Natural killer cell (primary cell): ENCODE results near the gene IFITM10. TPM values are rescaled to one million over a fixed set of nuclear protein-coding genes. Genes with fewer than 3 reads are reported as not detected.

Source experiments
- ATAC-seq, 3 donors: fragments of 150-1000 bp in 2 of 3; fragments of 200-7000 bp in 1 of 3; cut with Tn5 transposase; 1 replicate in 1 of 3; 2 replicates in 2 of 3; pipeline ENCODE4 v1.10.0; 2021; ENCODE audit warnings: mild to moderate bottlenecking in 2 of 3, moderate library complexity in 2 of 3
- DNase-seq, 2 donors: peaks; one replicate each; pipeline versions ENCODE4 v3.0.0 to v3.0.0-alpha.2; 2013 to 2021; ENCODE audit warnings: mixed read lengths in 1 of 2
- H3K27ac ChIP-seq: one replicate; pipeline ENCODE4 v1.5.1; 2013; ENCODE audit warnings: mild to moderate bottlenecking, low read length
- H3K27me3 ChIP-seq: one replicate; pipeline ENCODE4 v1.6.1; 2013; ENCODE audit warnings: low read length; ENCODE audit not compliant: control insufficient read depth, insufficient read depth
- H3K36me3 ChIP-seq: one replicate; pipeline ENCODE4 v1.6.1; 2013; ENCODE audit warnings: low read length; ENCODE audit not compliant: control insufficient read depth, insufficient read depth
- H3K4me1 ChIP-seq: one replicate; pipeline ENCODE4 v1.6.1; 2013; ENCODE audit warnings: low read length; ENCODE audit not compliant: control insufficient read depth, insufficient read depth
- H3K4me3 ChIP-seq: one replicate; pipeline ENCODE4 v1.5.1; 2013; ENCODE audit warnings: low read length
- H3K9me3 ChIP-seq: one replicate; pipeline ENCODE4 v1.6.1; 2013; ENCODE audit warnings: low read length; ENCODE audit not compliant: control insufficient read depth, insufficient read depth
- H3K27ac Mint-ChIP-seq, 2 donors: one replicate each; pipeline ENCODE4 v1.8.0; 2022; ENCODE audit warnings: mild to moderate bottlenecking in 2 of 2, mixed read lengths in 2 of 2, moderate library complexity in 1 of 2
- H3K27me3 Mint-ChIP-seq, 2 donors: one replicate each; pipeline ENCODE4 v1.8.0; 2022; ENCODE audit warnings: low read depth in 2 of 2, mixed read lengths in 2 of 2
- H3K36me3 Mint-ChIP-seq: one replicate; pipeline ENCODE4 v1.8.0; 2022; ENCODE audit warnings: mixed read lengths
- H3K4me1 Mint-ChIP-seq, 2 donors: one replicate each; pipeline ENCODE4 v1.8.0; 2022; ENCODE audit warnings: mixed read lengths in 2 of 2
- H3K4me3 Mint-ChIP-seq: one replicate; pipeline ENCODE4 v1.8.0; 2022; ENCODE audit warnings: mild to moderate bottlenecking, moderate library complexity, mixed read lengths
- H3K9me3 Mint-ChIP-seq, 2 donors: one replicate each; pipeline ENCODE4 v1.8.0; 2022; ENCODE audit warnings: mixed read lengths in 2 of 2
- CTCF ChIP-seq: fragments of 200-600 bp; IDR thresholded peaks from one replicate; pipeline ENCODE4 v1.8.0; 2022; ENCODE audit warnings: antibody characterized with exemption
- WGBS: methylation state at CpG from one replicate; pipeline ENCODE4 v1.1.7; 2013; ENCODE audit warnings: missing lambda C conversion rate; ENCODE audit not compliant: insufficient coverage; 5-methylcytosine and 5-hydroxymethylcytosine counted together
- intact Hi-C: fragments of 100-400 bp; cut with micrococcal nuclease; formaldehyde crosslinking; loops from one replicate; pipeline ENCODE4 v1.14.2; 2022
- total RNA-seq, 4 donors: library from RNA; stranded (reverse); fragments of 120-200 nt in 1 of 4; gene quantifications; one replicate each; pipeline versions ENCODE4 v1.2.3 to v1.2.4, GENCODE V29; 2013 to 2022

Gene IFITM10
- total RNA-seq, 3 donors from 2014 or later (not counting 1 experiment from before 2014, with no cell fraction given), result 5.5 to 8.1 (median 6.5) TPM

- H3K27ac ChIP-seq, result no peak overlapping the region
- H3K4me1 ChIP-seq, result peaks cover 42% of the 10 kb centered on the region
- H3K36me3 ChIP-seq, result no peaks in the 10 kb centered on the region
- Mint-ChIP-seq H3K27me3 (peaks cover 41 to 53% of the 10 kb centered on the region in 2 donors), H3K4me1 (peaks cover 53 to 60% of the 10 kb centered on the region in 2 donors), H3K27ac (no peak overlapping the region), H3K36me3 (peaks cover 17% of the 10 kb centered on the region), H3K4me3 (no peak overlapping the region), H3K9me3 (peaks cover 11% of the 10 kb centered on the region in 2 donors)
- no peak overlapping the region for H3K4me3 ChIP-seq
- whole genome bisulfite sequencing, result 79% methylated on average over 13 of the region's 13 CpGs
- no peak for TF ChIP-seq CTCF
- ATAC-seq (no peak), DNase-seq (no peak)
- intact Hi-C loops, result no loop called here
- H3K27me3 ChIP-seq, result no peaks in the 10 kb centered on the region
- peaks cover 12% of the 10 kb centered on the region for H3K9me3 ChIP-seq
Observed at GRCh38 chr11:1732418-1733008, 17.9 kb downstream of the IFITM10 start.

- H3K9me3 ChIP-seq, result peaks cover 5% of the 10 kb centered on the region
- no peak overlapping the region for H3K27ac ChIP-seq
- Mint-ChIP-seq H3K27ac (no peak overlapping the region), H3K9me3 (peaks cover 6 to 7% of the 10 kb centered on the region in 2 donors), H3K27me3 (peaks cover 39 to 52% of the 10 kb centered on the region in 2 donors), H3K36me3 (peaks cover 12% of the 10 kb centered on the region), H3K4me3 (no peak overlapping the region), H3K4me1 (peaks cover 58 to 67% of the 10 kb centered on the region in 2 donors)
- ATAC-seq, result peak in 1 of 3 donors; percentile 24
- peaks cover 42% of the 10 kb centered on the region for H3K4me1 ChIP-seq
- no peak overlapping the region for H3K4me3 ChIP-seq
- H3K36me3 ChIP-seq, result no peaks in the 10 kb centered on the region
- no peaks in the 10 kb centered on the region for H3K27me3 ChIP-seq
- no peak for TF ChIP-seq CTCF
- 97% methylated on average over 5 of the region's 5 CpGs for WGBS
- DNase-seq, result no peak
- intact Hi-C loops, result no loop called here
Observed at GRCh38 chr11:1731451-1732059, 18.8 kb downstream of the IFITM10 start.

GRCh38 chr11:1730059-1730629, 20.3 kb downstream of the IFITM10 start:
- Histone ChIP-seq H3K4me3 (no peak overlapping the region), H3K27me3 (no peaks in the 10 kb centered on the region), H3K27ac (no peak overlapping the region), H3K9me3 (no peaks in the 10 kb centered on the region), H3K4me1 (peaks cover 42% of the 10 kb centered on the region), H3K36me3 (no peaks in the 10 kb centered on the region)
- Mint-ChIP-seq H3K27me3 (peaks cover 25 to 40% of the 10 kb centered on the region in 2 donors), H3K9me3 (no peaks in the 10 kb centered on the region), H3K36me3 (no peaks in the 10 kb centered on the region), H3K4me1 (peaks cover 54 to 63% of the 10 kb centered on the region in 2 donors), H3K4me3 (peak overlapping the region; percentile 57), H3K27ac (no peak overlapping the region)
- intact Hi-C loops, result no loop called here
- TF ChIP-seq CTCF, result no peak
- ATAC-seq, result no peak
- WGBS, result 77% methylated on average over 9 of the region's 11 CpGs
- DNase-seq, result no peak
